Endometrial microvascular endothelial cells (primary cell): Measurements from ENCODE around the gene ZNF169. TPM values are rescaled to one million over a fixed set of nuclear protein-coding genes. Genes with fewer than 3 reads are reported as not detected.
"Not testable (repeated sequence)": the region's sequence is repeated elsewhere in the genome, so short reads cannot be mapped to it uniquely, and the experiment has no call there.

ENCODE experiments used
- in situ Hi-C: cut with HindIII; loops from 2 replicates; pipeline ENCODE4 v1.10.0; 2017; ENCODE audit warnings: low sequenced_read_pairs, low pct_unique_long_range_greater_than_20kb; ENCODE audit errors: inconsistent ontology term
- total RNA-seq: library from RNA; depleted of rRNA; stranded (reverse); fragments of >200 nt; gene quantifications from one replicate; pipeline ENCODE4 v1.2.3, GENCODE V29; 2015; ENCODE audit errors: inconsistent ontology term

Gene ZNF169
- total RNA-seq, 1 donor from 2014 or later, result 4.1 TPM

DNA sequence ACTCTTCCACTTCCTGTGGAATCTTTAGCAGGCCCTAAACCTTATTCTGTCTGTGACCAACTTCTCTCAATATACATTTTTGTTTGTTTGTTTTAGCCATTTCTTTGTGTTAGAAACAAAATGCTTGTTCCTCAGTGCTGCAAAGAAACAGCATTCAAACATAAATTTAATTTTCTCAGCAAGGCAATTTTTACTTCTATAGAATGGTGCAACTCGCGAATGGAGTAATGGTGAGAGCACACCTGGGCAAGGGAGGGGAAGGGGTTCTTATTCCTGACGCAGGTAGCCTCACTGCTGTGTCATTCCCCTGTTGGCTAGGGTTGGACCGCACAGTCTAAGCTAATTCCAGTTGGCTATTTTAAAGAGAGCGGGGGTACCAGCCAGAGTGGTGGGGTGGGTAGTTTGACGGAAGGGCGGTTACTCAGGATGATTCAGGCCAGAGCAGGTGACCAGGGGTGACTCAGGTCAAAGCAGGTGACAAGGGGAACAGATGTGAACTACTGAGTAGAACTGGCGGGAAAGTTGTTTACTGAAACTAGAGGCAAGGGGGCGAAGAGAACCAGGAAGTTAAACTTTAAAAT is 21.4 kb downstream of the ZNF169 start:
- in situ Hi-C loops, result no loop called here

DNA sequence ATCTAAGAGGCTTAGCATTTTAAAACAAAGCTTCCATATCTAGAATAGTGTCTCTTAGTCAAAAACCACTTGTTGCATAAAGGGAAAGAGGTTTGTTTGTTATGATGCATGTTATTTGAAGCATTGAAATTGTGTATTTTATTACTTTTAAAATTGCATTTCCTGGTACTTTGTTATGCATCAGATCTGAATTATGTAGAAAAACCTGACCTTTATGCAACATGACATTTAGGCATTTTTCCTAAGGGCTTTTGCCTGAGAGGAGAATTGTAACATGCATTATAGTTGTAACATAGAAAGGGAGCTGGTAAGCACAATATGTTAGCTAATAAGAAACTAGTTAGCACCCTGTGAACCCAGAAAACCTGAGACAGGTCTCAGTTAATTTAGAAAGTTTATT is 22.0 kb downstream of the ZNF169 start:
- in situ Hi-C loops, result no loop called here

DNA sequence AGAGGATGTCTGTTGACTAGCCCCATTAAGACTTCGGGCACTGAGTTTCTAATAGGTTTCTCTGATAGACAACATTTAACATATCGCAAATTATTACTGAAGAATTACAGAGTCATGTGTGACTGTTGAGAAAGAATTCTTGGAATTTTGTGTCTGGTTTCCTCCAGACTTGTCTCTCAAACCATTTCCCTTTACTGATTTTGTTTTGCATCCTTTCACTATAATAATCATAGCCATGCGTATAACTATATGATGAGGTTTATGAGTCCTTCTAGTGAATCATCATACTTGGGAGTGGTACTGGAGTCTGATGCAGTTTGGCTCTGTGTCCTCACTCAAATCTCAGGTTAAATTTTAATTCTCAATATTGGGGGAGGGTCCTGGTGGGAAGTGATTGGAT is 27.0 kb downstream of the ZNF169 start:
- in situ Hi-C loops, result no loop called here

GRCh38 chr9:94287877-94288513 is 28.9 kb downstream of the ZNF169 start:
- in situ Hi-C loops, result no loop called here

GRCh38 chr9:94289691-94290090 is 30.6 kb downstream of the ZNF169 start:
- in situ Hi-C loops, result no loop called here

DNA sequence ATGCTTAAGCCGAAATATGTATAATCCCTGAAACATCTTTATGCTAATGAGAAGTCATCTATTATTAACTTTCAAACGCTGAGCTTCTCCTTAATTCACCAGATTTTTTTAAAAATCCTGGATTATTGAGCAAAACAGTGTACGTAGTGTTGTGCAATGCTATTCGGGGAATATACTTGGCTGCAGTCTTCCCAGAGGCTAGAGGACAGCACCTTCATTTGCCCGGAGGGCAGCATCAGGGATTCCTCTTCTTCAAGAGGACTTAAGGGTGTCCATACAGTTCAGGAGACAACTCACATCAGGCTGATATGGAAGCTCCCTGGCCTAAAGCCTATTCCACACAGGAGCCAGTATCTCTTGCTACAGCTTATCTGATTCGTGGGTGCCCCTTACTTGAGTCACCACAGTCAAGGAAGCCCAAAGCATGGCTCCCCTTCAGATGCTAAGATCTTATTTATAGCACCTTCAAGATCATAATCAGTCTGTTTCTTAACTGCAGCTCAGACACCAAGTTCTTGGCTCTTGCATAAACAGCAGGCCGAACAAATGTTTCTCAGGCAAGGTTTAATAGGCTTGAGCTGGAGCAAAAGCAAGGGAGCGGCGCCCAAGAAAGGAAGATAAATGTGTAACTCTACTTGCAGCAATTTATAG is 40.0 kb downstream of the ZNF169 start:
- in situ Hi-C loops, result no loop called here

GRCh38 chr9:94300470-94301301 is 41.6 kb downstream of the ZNF169 start:
- in situ Hi-C loops, result no loop called here

GRCh38 chr9:94301583-94301982 is 42.5 kb downstream of the ZNF169 start:
- in situ Hi-C loops, result no loop called here

- in situ Hi-C loops, result no loop called here
These were observed 43.3 kb downstream of the ZNF169 start for GRCh38 chr9:94302426-94302825.

- in situ Hi-C loops, result no loop called here
These were observed 44.2 kb downstream of the ZNF169 start for GRCh38 chr9:94303321-94303720.

GRCh38 chr9:94315034-94315984 is 56.2 kb downstream of the ZNF169 start:
- in situ Hi-C loops, result not testable (repeated sequence)

GRCh38 chr9:94316236-94316635 is 57.1 kb downstream of the ZNF169 start:
- in situ Hi-C loops, result not testable (repeated sequence)

DNA sequence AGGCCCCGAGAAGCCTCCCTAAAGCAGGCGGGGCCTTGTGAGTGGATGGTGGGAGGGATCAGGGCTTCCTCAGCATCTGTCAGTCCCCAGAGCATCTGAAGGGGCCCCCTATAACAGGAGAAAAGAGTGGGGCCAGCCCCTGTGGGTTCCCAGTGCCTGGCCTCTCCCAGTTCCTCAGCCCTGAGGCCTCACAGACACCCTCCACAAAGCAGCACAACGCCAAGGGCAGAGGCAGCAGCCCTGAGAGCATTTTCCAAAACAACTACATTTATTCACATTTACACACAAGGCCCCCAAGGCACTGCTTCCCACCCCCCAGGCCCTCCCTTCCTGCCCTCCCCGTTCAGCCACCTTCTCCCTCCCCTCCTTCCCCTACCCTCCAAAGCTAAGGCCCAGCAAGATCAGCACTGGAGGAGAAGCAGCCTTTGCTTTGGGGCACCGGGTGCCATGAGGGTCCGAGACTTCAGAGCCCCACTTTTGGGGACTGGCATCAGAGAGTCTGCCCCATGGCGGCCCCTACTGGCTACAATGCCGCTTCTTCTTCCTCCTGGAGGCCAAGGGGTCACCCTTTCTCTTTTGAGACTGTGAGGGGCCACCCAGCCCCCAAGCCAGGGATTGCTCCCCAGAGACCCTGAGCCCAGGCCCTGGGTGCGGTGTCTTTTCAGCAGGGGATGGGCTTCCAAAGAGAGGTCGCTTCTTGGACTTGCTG is 59.0 kb downstream of the ZNF169 start:
- in situ Hi-C loops, result not testable (repeated sequence)

DNA sequence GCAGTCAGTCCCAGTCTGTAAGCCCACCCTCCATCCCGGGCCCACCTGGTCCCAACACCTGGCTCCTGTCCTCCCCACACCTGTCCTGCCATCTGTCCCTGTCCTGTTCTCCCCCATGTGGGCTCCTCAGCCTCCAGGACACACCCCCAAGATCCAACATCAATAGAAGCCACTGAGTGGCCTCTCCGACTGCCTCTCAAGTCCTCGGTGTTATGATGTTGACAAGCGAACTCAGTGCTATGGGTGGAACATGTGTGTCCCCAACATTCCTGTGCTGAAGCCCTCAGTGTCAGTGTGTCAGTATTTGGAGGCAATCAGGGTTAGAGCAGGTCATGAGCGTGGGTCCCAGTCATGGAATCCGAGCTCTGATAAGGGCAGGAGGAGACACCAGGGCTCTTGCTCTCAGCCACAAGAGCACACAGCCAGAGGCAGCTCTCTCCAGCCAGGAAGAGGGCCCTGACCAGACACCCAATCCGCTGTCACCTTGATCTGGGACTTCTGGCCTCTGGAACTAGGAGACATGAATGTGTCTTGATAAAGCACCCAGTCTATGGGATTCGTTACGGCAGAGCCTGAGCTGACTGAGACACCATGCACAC is 63.3 kb downstream of the ZNF169 start:
- in situ Hi-C loops, result not testable (repeated sequence)

- in situ Hi-C loops, result not testable (repeated sequence)
These were observed 64.2 kb downstream of the ZNF169 start for GRCh38 chr9:94323153-94323798.

- in situ Hi-C loops, result not testable (repeated sequence)
These were observed 66.5 kb downstream of the ZNF169 start for GRCh38 chr9:94325583-94325982.

DNA sequence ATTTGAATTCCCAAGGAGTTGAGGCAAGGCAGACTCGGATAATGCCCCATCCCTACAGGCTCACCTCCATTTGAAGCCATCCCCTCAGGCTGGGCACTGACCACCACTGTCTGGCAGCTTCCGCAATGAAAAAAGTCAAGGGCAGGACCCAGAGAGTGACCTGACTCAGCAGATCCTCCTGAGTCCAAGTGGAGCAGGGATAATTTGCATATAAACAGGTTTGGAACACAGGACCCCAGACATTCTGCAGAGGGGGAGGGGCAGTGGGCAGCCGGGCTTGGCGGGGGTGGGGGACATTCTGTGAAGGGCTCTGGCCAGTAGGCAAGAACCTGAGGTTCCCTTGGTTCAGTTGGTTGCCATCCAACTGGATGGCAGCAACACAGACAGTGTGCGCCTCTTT is 69.4 kb downstream of the ZNF169 start, which contains the start of gene NUTM2F:
NUTM2F (minus strand) TSS at position 101 of the 400 bp plus-strand sequence; CDS start at position 80, 21 bp downstream.
- in situ Hi-C loops, result not testable (repeated sequence)
